Bladder microvascular endothelial cell (primary cell): ENCODE measurements around the gene THRAP3. TPM values are rescaled to one million over a fixed set of nuclear protein-coding genes. Genes with fewer than 3 reads are reported as not detected.

Experiments used
- total RNA-seq: library from RNA; depleted of rRNA; stranded (reverse); fragments of >200 nt; gene quantifications from 2 replicates; pipeline ENCODE4 v1.2.3, GENCODE V29; 2014

The THRAP3 gene, protein sequence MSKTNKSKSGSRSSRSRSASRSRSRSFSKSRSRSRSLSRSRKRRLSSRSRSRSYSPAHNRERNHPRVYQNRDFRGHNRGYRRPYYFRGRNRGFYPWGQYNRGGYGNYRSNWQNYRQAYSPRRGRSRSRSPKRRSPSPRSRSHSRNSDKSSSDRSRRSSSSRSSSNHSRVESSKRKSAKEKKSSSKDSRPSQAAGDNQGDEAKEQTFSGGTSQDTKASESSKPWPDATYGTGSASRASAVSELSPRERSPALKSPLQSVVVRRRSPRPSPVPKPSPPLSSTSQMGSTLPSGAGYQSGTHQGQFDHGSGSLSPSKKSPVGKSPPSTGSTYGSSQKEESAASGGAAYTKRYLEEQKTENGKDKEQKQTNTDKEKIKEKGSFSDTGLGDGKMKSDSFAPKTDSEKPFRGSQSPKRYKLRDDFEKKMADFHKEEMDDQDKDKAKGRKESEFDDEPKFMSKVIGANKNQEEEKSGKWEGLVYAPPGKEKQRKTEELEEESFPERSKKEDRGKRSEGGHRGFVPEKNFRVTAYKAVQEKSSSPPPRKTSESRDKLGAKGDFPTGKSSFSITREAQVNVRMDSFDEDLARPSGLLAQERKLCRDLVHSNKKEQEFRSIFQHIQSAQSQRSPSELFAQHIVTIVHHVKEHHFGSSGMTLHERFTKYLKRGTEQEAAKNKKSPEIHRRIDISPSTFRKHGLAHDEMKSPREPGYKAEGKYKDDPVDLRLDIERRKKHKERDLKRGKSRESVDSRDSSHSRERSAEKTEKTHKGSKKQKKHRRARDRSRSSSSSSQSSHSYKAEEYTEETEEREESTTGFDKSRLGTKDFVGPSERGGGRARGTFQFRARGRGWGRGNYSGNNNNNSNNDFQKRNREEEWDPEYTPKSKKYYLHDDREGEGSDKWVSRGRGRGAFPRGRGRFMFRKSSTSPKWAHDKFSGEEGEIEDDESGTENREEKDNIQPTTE
- total RNA-seq, result 88.2 and 101 TPM in 2 replicates

GRCh38 chr1:36223996-36224536, at the start of gene THRAP3:
Gene THRAP3 (plus strand): TSS chr1:36224443. CDS start chr1:36282564, 58,121 bp downstream.

DNA sequence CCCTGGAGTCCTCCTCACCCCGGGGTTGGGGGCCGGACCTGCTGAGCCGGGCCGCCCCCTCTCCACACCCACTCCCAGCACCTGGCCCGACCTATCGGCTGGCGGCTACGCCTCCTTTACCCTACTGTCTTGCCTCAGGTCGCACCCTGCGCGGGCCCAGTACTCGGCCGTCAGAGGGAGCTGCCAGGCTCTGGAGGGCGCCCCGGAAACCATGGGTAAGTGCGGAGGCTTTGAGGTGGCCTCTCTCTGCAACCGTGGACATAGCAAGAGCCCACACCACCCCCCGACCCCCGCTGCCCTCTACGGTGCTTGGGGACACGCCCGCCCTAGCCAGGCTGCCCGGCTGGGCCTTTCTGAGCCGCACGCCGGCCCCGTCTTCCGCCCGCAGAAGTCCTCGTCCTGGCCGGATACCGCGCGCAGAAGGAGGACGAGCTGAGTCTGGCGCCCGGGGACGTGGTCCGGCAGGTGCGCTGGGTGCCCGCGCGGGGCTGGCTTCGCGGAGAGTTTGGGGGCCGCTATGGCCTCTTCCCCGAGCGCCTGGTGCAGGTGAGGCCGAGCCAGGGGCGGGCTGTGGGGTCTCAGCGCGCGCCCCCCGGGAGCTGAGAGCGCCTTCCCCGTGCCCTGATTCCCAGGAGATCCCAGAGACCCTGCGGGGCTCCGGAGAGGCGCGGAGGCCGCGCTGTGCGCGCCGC, 82.1 kb downstream of the THRAP3 start, which contains the start of gene SH3D21:
SH3D21 (plus strand) TSS at position 159 of the 692 bp plus-strand sequence; CDS start at position 212, 53 bp downstream.

DNA sequence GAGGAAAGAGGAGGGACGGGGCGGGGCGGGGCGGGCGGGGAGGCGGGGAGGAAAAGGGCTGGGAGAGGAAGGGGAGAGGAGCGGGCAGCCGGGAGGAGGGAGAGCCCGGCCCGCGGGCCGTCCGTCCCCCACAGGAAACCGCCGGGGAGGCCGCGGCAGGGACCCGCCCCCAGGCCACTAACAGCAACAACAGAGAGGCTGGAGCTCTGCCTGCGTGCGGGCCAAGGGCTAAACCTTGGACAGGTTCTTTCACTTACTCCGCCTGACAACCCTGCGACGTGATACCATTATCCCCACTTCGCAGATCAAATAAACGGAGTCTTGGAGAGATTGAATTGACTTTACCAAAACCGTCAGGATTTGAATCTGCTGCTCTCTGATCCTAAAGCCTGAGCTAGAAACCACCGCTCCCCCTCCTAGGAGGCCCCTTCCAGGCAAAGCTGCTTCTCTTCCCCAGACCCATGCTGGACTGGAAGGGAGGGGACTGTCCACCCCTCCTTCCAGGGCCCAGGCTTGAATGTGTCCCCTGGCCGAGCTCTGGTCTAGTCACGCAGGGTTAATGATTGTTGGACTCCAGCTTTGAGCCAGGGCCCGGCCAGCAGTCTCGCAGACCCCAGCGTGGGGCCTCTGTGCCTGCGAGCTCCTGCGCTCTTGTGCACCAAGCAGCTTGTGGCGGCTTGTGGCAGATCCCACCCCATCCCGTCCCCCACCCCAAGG, 99.6 kb downstream of the THRAP3 start, which contains the start of gene EVA1B:
EVA1B (minus strand) TSS at position 10 of the 717 bp plus-strand sequence. CDS start 608 bp downstream, outside the sequence.

Other genes with a start within 250 kb of the THRAP3 start
- gene TEKT2, start 140.3 kb upstream of the THRAP3 start, total RNA-seq, result 0.25 TPM in 1 of 2 replicates, not detected in the other
- gene ADPRS, start 135.6 kb upstream of the THRAP3 start, total RNA-seq, result 27.0 and 42.4 TPM in 2 replicates
- gene COL8A2, start 99.2 kb upstream of the THRAP3 start, total RNA-seq, result 0.16 and 1.8 TPM in 2 replicates
- 59.4 and 90.6 TPM in 2 replicates for gene TRAPPC3, start 75.0 kb upstream of the THRAP3 start, total RNA-seq
- gene MAP7D1, start 68.3 kb upstream of the THRAP3 start, total RNA-seq, result 66.9 and 108 TPM in 2 replicates
- 0.81 and 2.1 TPM in 2 replicates for gene SH3D21, start 81.9 kb downstream of the THRAP3 start, total RNA-seq
- gene EVA1B, start 99.2 kb downstream of the THRAP3 start, total RNA-seq, result 59.6 and 131 TPM in 2 replicates
- 9.2 and 50.4 TPM in 2 replicates for gene STK40, start 161.5 kb downstream of the THRAP3 start, total RNA-seq
- 5.3 and 11.0 TPM in 2 replicates for gene LSM10, start 173.5 kb downstream of the THRAP3 start, total RNA-seq
- gene OSCP1, start 226.0 kb downstream of the THRAP3 start, total RNA-seq, result 3.3 and 3.7 TPM in 2 replicates
- gene MRPS15, start 239.9 kb downstream of the THRAP3 start, total RNA-seq, result 32.3 and 59.9 TPM in 2 replicates